GM12878 (cell line): Measurements from ENCODE around the gene UBASH3B. TPM values are rescaled to one million over a fixed set of nuclear protein-coding genes. Genes with fewer than 3 reads are reported as not detected.
A peak's percentile ranks its signal among the peaks of the same experiment; 100 is the strongest.

ENCODE experiments used
- ATAC-seq: fragments of 200-7000 bp; cut with Tn5 transposase; 3 replicates; pipeline ENCODE4 v1.9.1; 2020; ENCODE audit warnings: mild to moderate bottlenecking, moderate library complexity
- BruUV-seq: library from RNA; stranded (reverse); fragments of 400-500 nt; replicated peaks from 2 replicates; lab custom pipeline; 2021; lab: Mats Ljungman, UMichigan
- CTCF ChIA-PET: fragments of 300-600 bp; sonication (Branson Sonifier 250); formaldehyde crosslinking; extraction: SDS; loops from one replicate; lab custom pipeline; 2021; ENCODE audit warnings: inconsistent platforms; lab: Yijun Ruan, JAX
- POLR2A ChIA-PET: fragments of 350-600 bp; formaldehyde crosslinking; extraction: SDS; loops from one replicate; lab custom pipeline; 2021; ENCODE audit warnings: inconsistent platforms; lab: Charles Lee
- RAD21 ChIA-PET: fragments of 300-600 bp; sonication (Branson Sonifier 250); formaldehyde crosslinking; loops from one replicate; lab custom pipeline; 2023; ENCODE audit warnings: antibody characterized with exemption; ENCODE audit not compliant: unreplicated experiment; lab: Charles Lee
- SMC1A ChIA-PET: fragments of 300-600 bp; sonication (Branson Sonifier 250); formaldehyde crosslinking; loops from one replicate; lab custom pipeline; 2023; ENCODE audit not compliant: unreplicated experiment, uncharacterized antibody; lab: Charles Lee
- DNase-seq: peaks from one replicate; pipeline ENCODE4 v3.0.0-alpha.2; 2011; ENCODE audit warnings: low read depth, low spot score
- FAIRE-seq: peaks from 3 replicates; lab custom pipeline; 2011; peaks lifted over from hg19 to GRCh38; lab: Jason Lieb, UNC
- H2AFZ ChIP-seq: 2 replicates; pipeline ENCODE4 v1.6.0; 2011; ENCODE audit warnings: low read depth, low read length, control low read depth; ENCODE audit not compliant: control insufficient read depth
- H3K27ac ChIP-seq: 2 replicates; pipeline ENCODE4 v1.5.1; 2011; ENCODE audit warnings: control low read depth; ENCODE audit not compliant: control insufficient read depth, insufficient read depth
- H3K27me3 ChIP-seq, 2 experiments: replicated peaks in 1 of 2; 2 replicates each; pipeline versions ENCODE4 v1.6.0 to v1.6.1; 2011; ENCODE audit warnings: low read length in 1 of 2; ENCODE audit not compliant: control insufficient read depth in 2 of 2, insufficient read depth in 2 of 2
- H3K36me3 ChIP-seq, 2 experiments: 2 replicates each; pipeline ENCODE4 v1.5.1; 2011; ENCODE audit warnings: low read length in 1 of 2; ENCODE audit not compliant: control insufficient read depth in 2 of 2, insufficient read depth in 2 of 2
- H3K4me1 ChIP-seq: 2 replicates; pipeline ENCODE4 v1.6.1; 2011; ENCODE audit warnings: mild to moderate bottlenecking, low read length, moderate library complexity, mixed read lengths; ENCODE audit not compliant: control insufficient read depth, insufficient read depth
- H3K4me2 ChIP-seq: 2 replicates; pipeline ENCODE4 v1.6.0; 2011; ENCODE audit warnings: control low read depth; ENCODE audit not compliant: control insufficient read depth, insufficient read depth
- H3K4me3 ChIP-seq: fragments of 200-600 bp; sonication (generic); 2 replicates; pipeline ENCODE4 v1.5.1; 2016
- H3K79me2 ChIP-seq: 2 replicates; pipeline ENCODE4 v1.6.0; 2011; ENCODE audit warnings: low read length; ENCODE audit not compliant: control insufficient read depth, insufficient read depth
- H3K9ac ChIP-seq: 2 replicates; pipeline ENCODE4 v1.8.0; 2011; ENCODE audit warnings: low read length, control low read depth, mixed read lengths; ENCODE audit not compliant: control insufficient read depth, insufficient read depth
- H3K9me3 ChIP-seq: replicated peaks from 3 replicates; pipeline ENCODE4 v1.5.1; 2011; ENCODE audit warnings: mild to moderate bottlenecking, low read length; ENCODE audit not compliant: control insufficient read depth, insufficient read depth
- H4K20me1 ChIP-seq: 2 replicates; pipeline ENCODE4 v1.6.0; 2011; ENCODE audit not compliant: control insufficient read depth, insufficient read depth
- CTCF ChIP-seq, 3 experiments: IDR thresholded peaks in 2 of 3; conservative IDR thresholded peaks in 1 of 3; 2 replicates each; pipeline ENCODE4 v1.5.1; 2011; ENCODE audit warnings: low read depth in 3 of 3, low read length in 3 of 3, mild to moderate bottlenecking in 3 of 3, control low read depth in 2 of 3, moderate library complexity in 2 of 3, inconsistent platforms in 1 of 3, mixed read lengths in 1 of 3; ENCODE audit not compliant: control insufficient read depth in 2 of 3, insufficient read depth in 1 of 3; ENCODE audit errors: extremely low read depth in 1 of 3
- RAD21 ChIP-seq: IDR thresholded peaks from 2 replicates; pipeline ENCODE4 v1.6.1; 2011; ENCODE audit warnings: mild to moderate bottlenecking, low read depth, low read length, moderate library complexity; ENCODE audit not compliant: insufficient read depth
- RUNX3 ChIP-seq: IDR thresholded peaks from 2 replicates; pipeline ENCODE4 v1.6.1; 2012; ENCODE audit warnings: low read length, inconsistent platforms
- SMC3 ChIP-seq: IDR thresholded peaks from 2 replicates; pipeline ENCODE4 v1.6.1; 2011; ENCODE audit warnings: low read length, improper control_type of control experiment, borderline replicate concordance
- SUPT20H ChIP-seq: IDR thresholded peaks from 2 replicates; pipeline ENCODE4 v1.6.1; 2011; ENCODE audit warnings: low read depth, mild to moderate bottlenecking, low read length, moderate library complexity, borderline replicate concordance; ENCODE audit not compliant: control insufficient read depth
- YY1 ChIP-seq: IDR thresholded peaks from 2 replicates; pipeline ENCODE4 v1.6.1; 2011; ENCODE audit warnings: low read depth, mild to moderate bottlenecking, low read length
- WGBS: methylation state at CpG from one replicate; pipeline ENCODE4 v1.1.6; 2016; ENCODE audit warnings: low lambda C conversion rate; ENCODE audit not compliant: insufficient replicate concordance, insufficient coverage; ENCODE audit errors: missing lambda C conversion rate; 5-methylcytosine and 5-hydroxymethylcytosine counted together
- in situ Hi-C: fragments of 300-500 bp; cut with MboI; formaldehyde crosslinking; loops from 9 replicates; pipeline ENCODE4 v1.14.3; 2018; ENCODE audit warnings: mixed read lengths
- intact Hi-C: fragments of 100-400 bp; cut with micrococcal nuclease; formaldehyde crosslinking; loops from one replicate; pipeline ENCODE4 v1.14.2; 2022; ENCODE audit not compliant: unreplicated experiment
- polyA plus RNA-seq, 11 experiments: library from polyadenylated mRNA; depleted of rRNA in 4 of 11; unstranded in 6 of 11; stranded (reverse) in 5 of 11; fragments of >200 nt; fragmentation: Nextera tagmentation in 4 of 11; fragmentation: Illumina TruSeq in 1 of 11; extraction: Ambion mirVana in 4 of 11; extraction: Trizol in 1 of 11; gene quantifications; 1 replicate in 1 of 11; 2 replicates in 10 of 11; pipeline versions ENCODE4 v1.2.1 to v1.2.3, GENCODE V29; 2011 to 2016; ENCODE audit warnings: inconsistent platforms in 2 of 11, missing spikeins in 2 of 11, low read depth in 1 of 11
- small RNA-seq: library from RNA; depleted of rRNA; stranded (forward); fragments of <200 nt; gene quantifications from one replicate; pipeline ENCODE3, GENCODE V24; 2014
- total RNA-seq, 4 experiments: library from RNA; depleted of rRNA in 3 of 4; stranded (reverse); fragments of >200 nt in 3 of 4; fragmentation: Illumina TruSeq in 1 of 4; extraction: Trizol in 1 of 4; gene quantifications; 2 replicates each; pipeline versions ENCODE4 v1.2.1 to v1.2.3, GENCODE V29; 2013 to 2021

UBASH3B gene
- total and polyA plus RNA-seq, 10 of the 15 experiments (the other 5 are each of a cell fraction or from before 2014, with no cell fraction given) = 0.18 to 3.3 (median 0.57) TPM

GRCh38 chr11:122863704-122864326 lies 208.3 kb downstream of the UBASH3B start:
- H4K20me1 ChIP-seq = no peaks in the 10 kb centered on the region
- peaks cover 3% of the 10 kb centered on the region for H3K4me1 ChIP-seq
- CTCF ChIA-PET = interaction anchor here (0.6 to 31.9 kb wide), 57 partner anchors 8 to 1019 kb away, joined by 3 to 869 read pairs (median 4); partner anchors contain the start of genes CRTAM and HSPA8
- RAD21 ChIA-PET = interaction anchor here (0.6 to 6.2 kb wide), 36 partner anchors 8 to 383 kb away, joined by 3 to 213 read pairs (median 4); partner anchors contain the start of gene HSPA8
- BruUV-seq = no TSS peak
- H3K9ac ChIP-seq = no peak overlapping the region
- FAIRE-seq (peak; percentile 88), ATAC-seq (peak; percentile 68), DNase-seq (no peak)
- no peak overlapping the region for H3K27ac ChIP-seq
- no peak overlapping the region for H3K4me3 ChIP-seq
- SMC1A ChIA-PET = interaction anchor here (0.6 to 22.1 kb wide), 48 partner anchors 3 to 383 kb away, joined by 3 to 466 read pairs (median 5); partner anchors contain the start of gene JHY
- intact Hi-C loops = loop anchor here (1.0 kb wide), 2 partner anchors 159 to 190 kb away; no protein-coding TSS in a partner anchor
- no peaks in the 10 kb centered on the region for H3K9me3 ChIP-seq
- H3K36me3 ChIP-seq = no peaks in the 10 kb centered on the region
- peaks cover 0 to 3% of the 10 kb centered on the region in 2 experiments; a peak in 1 of 4 replicates for H3K27me3 ChIP-seq
- no peaks in the 10 kb centered on the region for H3K79me2 ChIP-seq
- H3K4me2 ChIP-seq = 0 out of 2 replicates have a peak overlapping the region, but pooled peaks have one; percentile 5
- POLR2A ChIA-PET = interaction anchor here (0.7 to 3.6 kb wide), 11 partner anchors 11 to 238 kb away, joined by 3 to 17 read pairs (median 5); partner anchors contain the start of gene HSPA8
- peak; percentile 82 to 83 (median 82) for TF ChIP-seq CTCF (IDR thresholded peaks at IDR 0.05 in 2 of 3, conservative IDR thresholded peaks at IDR 0.05 in 1 of 3; ENCODE audit: control insufficient read depth in 2 of 3, extremely low read depth in 1 of 3, insufficient read depth in 1 of 3, low read depth in 3 of 3, low read length in 3 of 3)
- TF ChIP-seq YY1 = 0 out of 2 replicates have a peak, but pooled peaks have one; percentile 29
- no peak for TF ChIP-seq SUPT20H
- peak; percentile 83; the same call in 1 of the 2 replicates for TF ChIP-seq SMC3
- TF ChIP-seq RUNX3 = peak; percentile 12; the same call in 1 of the 2 replicates
- TF ChIP-seq RAD21 = peak; percentile 92
- peak overlapping the region; percentile 41; the same call in 1 of the 2 replicates for H2AFZ ChIP-seq
- 14% methylated on average over 7 of the region's 7 CpGs for WGBS
- in situ Hi-C loops = no loop called here

Small RNAs within 50 kb of the gene (small RNA-seq; reads per million reads assigned to genes)
- gene RF01210 = not detected

Other genes starting within 250 kb of the UBASH3B start
- gene CRTAM, start 182.8 kb downstream of the UBASH3B start, total RNA-seq (2014; rRNA removed) = 2.1 and 2.7 TPM in 2 replicates
- gene CRTAM, start 182.8 kb downstream of the UBASH3B start, total RNA-seq (2014; rRNA removed; fragmentation: Illumina TruSeq; extraction: Trizol) = 5.0 and 5.3 TPM in 2 replicates
- 1.4 and 1.5 TPM in 2 replicates for gene CRTAM, start 182.8 kb downstream of the UBASH3B start, total RNA-seq (2021)
- gene CRTAM, start 182.8 kb downstream of the UBASH3B start, polyA plus RNA-seq (2011; rRNA removed) = 35.6 and 51.2 TPM in 2 replicates
- 6.4 and 7.4 TPM in 2 replicates for gene CRTAM, start 182.8 kb downstream of the UBASH3B start, polyA plus RNA-seq (2014; fragmentation: Illumina TruSeq; extraction: Trizol)
- 1 to 10 TPM; 2.8 to 3.1 TPM for gene CRTAM, start 182.8 kb downstream of the UBASH3B start, polyA plus RNA-seq (2014; fragmentation: Nextera tagmentation; extraction: Ambion mirVana)
- gene CRTAM, start 182.8 kb downstream of the UBASH3B start, polyA plus RNA-seq (2014; rRNA removed) = 1.1 and 4.4 TPM in 2 replicates
- 1 to 10 TPM in 1 of 2 experiments, under 1 TPM in 1; 0.76 to 1.2 TPM for gene CRTAM, start 182.8 kb downstream of the UBASH3B start, polyA plus RNA-seq (2016; fragmentation: Nextera tagmentation; extraction: Ambion mirVana)
- 4.7 and 5.6 TPM in 2 replicates for gene JHY, start 227.0 kb downstream of the UBASH3B start, total RNA-seq (2014; rRNA removed)
- 5.5 and 5.8 TPM in 2 replicates for gene JHY, start 227.0 kb downstream of the UBASH3B start, total RNA-seq (2014; rRNA removed; fragmentation: Illumina TruSeq; extraction: Trizol)
- gene JHY, start 227.0 kb downstream of the UBASH3B start, total RNA-seq (2021) = 4.4 and 5.1 TPM in 2 replicates
- gene JHY, start 227.0 kb downstream of the UBASH3B start, polyA plus RNA-seq (2011; rRNA removed) = 7.1 and 9.1 TPM in 2 replicates
- gene JHY, start 227.0 kb downstream of the UBASH3B start, polyA plus RNA-seq (2014; fragmentation: Illumina TruSeq; extraction: Trizol) = 5.9 and 7.4 TPM in 2 replicates
- gene JHY, start 227.0 kb downstream of the UBASH3B start, polyA plus RNA-seq (2014; fragmentation: Nextera tagmentation; extraction: Ambion mirVana) = 1 to 10 TPM in 1 of 2 experiments, under 1 TPM in 1; 0.90 to 1.8 TPM
- gene JHY, start 227.0 kb downstream of the UBASH3B start, polyA plus RNA-seq (2014; rRNA removed) = 3.7 and 4.6 TPM in 2 replicates
- gene JHY, start 227.0 kb downstream of the UBASH3B start, polyA plus RNA-seq (2016; fragmentation: Nextera tagmentation; extraction: Ambion mirVana) = 1 to 10 TPM; 5.4 to 7.1 TPM